Endothelial cell of umbilical vein (primary cell): ENCODE data around the gene CDH22. TPM values are rescaled to one million over a fixed set of nuclear protein-coding genes. Genes with fewer than 3 reads are reported as not detected.

Source experiments
- BruUV-seq: library from RNA; stranded (reverse); fragments of 400-500 nt; replicated peaks from 2 replicates; lab custom pipeline; 2021; lab: Mats Ljungman, UMichigan
- CTCF ChIA-PET: fragments of 300-600, 350-600 bp; sonication (Branson Sonifier 250); formaldehyde crosslinking; loops from one replicate; lab custom pipeline; 2021; ENCODE audit warnings: antibody characterized with exemption, inconsistent platforms; lab: Charles Lee
- POLR2A ChIA-PET: fragments of 300-600, 350-600 bp; sonication (Branson Sonifier 250); formaldehyde crosslinking; loops from one replicate; lab custom pipeline; 2021; ENCODE audit warnings: antibody characterized with exemption, inconsistent platforms; lab: Charles Lee
- DNase-seq: peaks from one replicate; pipeline ENCODE4 v3.0.0-alpha.2; 2011; ENCODE audit warnings: low read depth, low spot score
- FAIRE-seq: peaks from 2 replicates; lab custom pipeline; 2011; peaks lifted over from hg19 to GRCh38; lab: Jason Lieb, UNC
- H2AFZ ChIP-seq: 2 replicates; pipeline ENCODE4 v1.6.0; 2012; ENCODE audit warnings: low read depth, low read length, control low read depth, inconsistent platforms
- H3K27ac ChIP-seq: 2 replicates; pipeline ENCODE4 v1.5.1; 2011; ENCODE audit warnings: low read depth, mild to moderate bottlenecking, control low read depth, low read length, moderate library complexity; ENCODE audit not compliant: insufficient read depth
- H3K27me3 ChIP-seq, 2 experiments: 2 replicates each; pipeline versions ENCODE4 v1.6.0 to v1.6.1; 2011; ENCODE audit warnings: low read length in 2 of 2, mixed read lengths in 1 of 2; ENCODE audit not compliant: control insufficient read depth in 2 of 2, insufficient read depth in 2 of 2
- H3K36me3 ChIP-seq, 2 experiments: 2 replicates in 1 of 2; 3 replicates in 1 of 2; pipeline ENCODE4 v1.5.1; 2011; ENCODE audit warnings: low read length in 2 of 2, mild to moderate bottlenecking in 1 of 2, moderate library complexity in 1 of 2; ENCODE audit not compliant: control insufficient read depth in 2 of 2, insufficient read depth in 2 of 2; ENCODE audit errors: extremely low read depth in 1 of 2
- H3K4me1 ChIP-seq: 3 replicates; pipeline ENCODE4 v1.5.1; 2011; ENCODE audit warnings: mild to moderate bottlenecking, low read length; ENCODE audit not compliant: control insufficient read depth, insufficient read depth; ENCODE audit errors: extremely low read depth
- H3K4me2 ChIP-seq: 2 replicates; pipeline ENCODE4 v1.6.1; 2011; ENCODE audit warnings: low read length, control low read depth, mixed read lengths; ENCODE audit not compliant: insufficient read depth
- H3K4me3 ChIP-seq, 3 experiments: fragments of 200-600 bp in 1 of 3; sonication (generic), shearing (Covaris generic) in 1 of 3; replicated peaks in 1 of 3; 2 replicates each; pipeline ENCODE4 v1.5.1; 2011 to 2016; ENCODE audit warnings: control low read depth in 3 of 3, low read length in 3 of 3, mild to moderate bottlenecking in 2 of 3, inconsistent platforms in 1 of 3, low read depth in 1 of 3, moderate library complexity in 1 of 3; ENCODE audit not compliant: insufficient read depth in 1 of 3
- H3K79me2 ChIP-seq: 2 replicates; pipeline ENCODE4 v1.6.0; 2012; ENCODE audit warnings: low read length, inconsistent platforms; ENCODE audit not compliant: control insufficient read depth, insufficient read depth
- H3K9ac ChIP-seq: replicated peaks from 2 replicates; pipeline ENCODE3; 2011; ENCODE audit warnings: low read length, control low read depth; ENCODE audit not compliant: insufficient read depth; ENCODE audit errors: extremely low read depth
- H3K9me1 ChIP-seq: replicated peaks from 3 replicates; pipeline ENCODE4 v1.6.0; 2011; ENCODE audit warnings: mild to moderate bottlenecking, low read length; ENCODE audit not compliant: control insufficient read depth, insufficient read depth; ENCODE audit errors: extremely low read depth
- H3K9me3 ChIP-seq: replicated peaks from 2 replicates; pipeline ENCODE4 v1.5.1; 2012; ENCODE audit warnings: low read length, inconsistent platforms; ENCODE audit not compliant: control insufficient read depth, insufficient read depth
- H4K20me1 ChIP-seq: replicated peaks from 2 replicates; pipeline ENCODE3; 2011; ENCODE audit warnings: mild to moderate bottlenecking, low read length; ENCODE audit not compliant: control insufficient read depth, insufficient read depth; ENCODE audit errors: extremely low read depth
- CTCF ChIP-seq, 2 donors: IDR thresholded peaks; 1 replicate in 1 of 2; 2 replicates in 1 of 2; pipeline ENCODE4 v1.5.1; 2011; ENCODE audit warnings: low read length in 2 of 2, mild to moderate bottlenecking in 2 of 2, moderate library complexity in 2 of 2, control low read depth in 1 of 2, inconsistent platforms in 1 of 2, low read depth in 1 of 2; ENCODE audit not compliant: insufficient read depth in 1 of 2; ENCODE audit errors: extremely low read depth in 1 of 2
- EZH2 ChIP-seq: IDR thresholded peaks from 2 replicates; pipeline ENCODE4 v1.6.1; 2012; ENCODE audit warnings: borderline replicate concordance, low read depth, mild to moderate bottlenecking, moderate library complexity, low read length, inconsistent platforms; ENCODE audit not compliant: severe bottlenecking
- FOS ChIP-seq: IDR thresholded peaks from 2 replicates; pipeline ENCODE4 v1.6.1; 2011; ENCODE audit warnings: mild to moderate bottlenecking, low read length, moderate library complexity, borderline replicate concordance; ENCODE audit not compliant: insufficient read depth
- GATA2 ChIP-seq: IDR thresholded peaks from 2 replicates; pipeline ENCODE4 v1.7.0; 2011; ENCODE audit warnings: low read depth, mild to moderate bottlenecking, moderate library complexity, mixed read lengths, low read length; ENCODE audit not compliant: insufficient read length, insufficient read depth
- JUN ChIP-seq: IDR thresholded peaks from 2 replicates; pipeline ENCODE4 v1.6.1; 2011; ENCODE audit warnings: borderline replicate concordance, low read depth; ENCODE audit not compliant: insufficient read length, insufficient read depth
- MYC ChIP-seq: IDR thresholded peaks from one replicate; pipeline ENCODE4 v1.6.1; 2011; ENCODE audit warnings: mild to moderate bottlenecking, low read depth, low read length
- POLR2A ChIP-seq: IDR thresholded peaks from 2 replicates; pipeline ENCODE4 v1.6.1; 2012; ENCODE audit warnings: low read depth, mild to moderate bottlenecking, control low read depth, low read length
- POLR2AphosphoS5 ChIP-seq: IDR thresholded peaks from 2 replicates; pipeline ENCODE4 v1.6.1; 2012; ENCODE audit warnings: low read depth, mild to moderate bottlenecking, control low read depth, low read length, moderate library complexity; ENCODE audit not compliant: insufficient read depth
- dilution Hi-C: fragments of 300-500 bp; cut with MboI; formaldehyde crosslinking; loops from one replicate; pipeline ENCODE4 v1.15.0; 2019; ENCODE audit warnings: low sequenced_read_pairs; ENCODE audit not compliant: extremely low pct_ligation_motif_present
- intact Hi-C: fragments of 100-400 bp; cut with micrococcal nuclease; formaldehyde crosslinking; loops from one replicate; pipeline ENCODE4 v1.10.0; 2022
- polyA plus RNA-seq, 4 experiments: library from polyadenylated mRNA; depleted of rRNA in 3 of 4; stranded (reverse) in 3 of 4; unstranded in 1 of 4; fragments of >200 nt; gene quantifications; 2 replicates each; pipeline versions ENCODE4 v1.2.1 to v1.2.3, GENCODE V29; 2011 to 2012; ENCODE audit warnings: missing spikeins in 1 of 4
- total RNA-seq: library from RNA; stranded (reverse); gene quantifications from 2 replicates; pipeline ENCODE4 v1.2.3, GENCODE V29; 2021
- TF ChIP-seq, protein P1 (sequence below): IDR thresholded peaks from 2 replicates; pipeline ENCODE4 v1.6.1; 2011; ENCODE audit not compliant: insufficient read depth, insufficient read length

Gene CDH22
- total and polyA plus RNA-seq, 2 donors (not counting 3 experiments of a cell fraction or from before 2014, with no cell fraction given), result not detected

GRCh38 chr20:46286977-46287376 lies 21.3 kb downstream of the CDH22 start:
- no peak for DNase-seq
- ChIA-PET CTCF (interaction anchor here (1.0 kb wide), 1 partner anchor 20 kb away, joined by 4 read pairs; no protein-coding TSS in a partner anchor), POLR2A (no interaction called here)
- TF ChIP-seq GATA2 (no peak), MYC (no peak), POLR2AphosphoS5 (no peak), POLR2A (no peak), JUN (no peak), EZH2 (no peak), CTCF (IDR thresholded peaks at IDR 0.05; ENCODE audit: extremely low read depth in 1 of 2, insufficient read depth in 1 of 2, low read depth in 1 of 2, low read length in 2 of 2) (no peak), FOS (no peak)
- TF ChIP-seq, protein P1, sequence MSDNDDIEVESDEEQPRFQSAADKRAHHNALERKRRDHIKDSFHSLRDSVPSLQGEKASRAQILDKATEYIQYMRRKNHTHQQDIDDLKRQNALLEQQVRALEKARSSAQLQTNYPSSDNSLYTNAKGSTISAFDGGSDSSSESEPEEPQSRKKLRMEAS, result no peak
- H3K9me3 ChIP-seq, result no peaks in the 10 kb centered on the region
- H3K4me1 ChIP-seq, result no peaks in the 10 kb centered on the region
- H3K36me3 ChIP-seq, result no peaks in the 10 kb centered on the region
- no peak for FAIRE-seq
- H3K27me3 ChIP-seq, result no peaks in the 10 kb centered on the region
- no TSS peak for BruUV-seq
- H3K9me1 ChIP-seq, result no peaks in the 10 kb centered on the region
- no peak overlapping the region for H3K4me3 ChIP-seq
- H3K9ac ChIP-seq, result no peak overlapping the region
- H2AFZ ChIP-seq, result no peak overlapping the region
- H3K27ac ChIP-seq, result no peak overlapping the region
- dilution Hi-C loops, result no loop called here
- intact Hi-C loops, result no loop called here
- H4K20me1 ChIP-seq, result no peaks in the 10 kb centered on the region
- H3K79me2 ChIP-seq, result no peaks in the 10 kb centered on the region
- H3K4me2 ChIP-seq, result no peak overlapping the region
